Measurements from ENCODE around the gene ARHGEF37. TPM values are rescaled to one million over a fixed set of nuclear protein-coding genes. Genes with fewer than 3 reads are reported as not detected.

Gene ARHGEF37
- total and polyA plus RNA-seq, 2 donors: 1.1 to 2.5 TPM

DNA sequence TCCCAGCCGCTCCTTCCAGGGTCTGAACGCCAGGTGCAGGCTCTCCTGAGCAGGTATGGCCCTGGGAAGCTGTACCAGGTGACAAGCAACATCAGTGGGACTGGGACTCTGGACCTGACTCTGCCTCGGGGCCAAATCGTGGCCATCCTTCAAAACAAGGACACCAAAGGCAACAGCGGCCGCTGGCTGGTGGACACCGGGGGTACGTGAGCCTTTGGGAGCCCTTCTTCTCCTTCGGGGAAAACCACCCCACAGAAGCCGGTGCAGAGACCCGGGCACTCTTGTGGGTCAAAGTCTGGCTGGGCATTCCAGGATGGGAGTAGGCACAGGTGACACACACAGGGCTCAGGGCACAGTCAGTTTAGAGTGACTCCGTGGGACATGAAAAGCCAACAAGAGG is 45.8 kb downstream of the ARHGEF37 start:
- no peaks in the 10 kb centered on the region for H3K27me3 ChIP-seq (ENCODE audit: control insufficient read depth in 2 of 2, insufficient read depth in 1 of 2, low read length in 1 of 2)
- no peak overlapping the region for H3K27ac ChIP-seq (ENCODE audit: low read depth in 1 of 2, low read length in 1 of 2)
- no peaks in the 10 kb centered on the region for H3K4me1 ChIP-seq (ENCODE audit: control insufficient read depth in 2 of 2, insufficient read depth in 2 of 2, low read length in 2 of 2)
- no peaks in the 10 kb centered on the region for H3K36me3 ChIP-seq (ENCODE audit: control insufficient read depth in 2 of 2, insufficient read depth in 2 of 2, low read length in 1 of 2)
- 93% methylated on average over 12 of the region's 12 CpGs for WGBS
- H3K4me3 ChIP-seq (ENCODE audit: low read length in 2 of 2): no peak overlapping the region
- no peak for DNase-seq (ENCODE audit: low read depth in 6 of 9, low spot score in 9 of 9)
- no peaks in the 10 kb centered on the region for H3K9me3 ChIP-seq (ENCODE audit: control insufficient read depth in 2 of 2, insufficient read depth in 1 of 2, low read length in 1 of 2)

DNA sequence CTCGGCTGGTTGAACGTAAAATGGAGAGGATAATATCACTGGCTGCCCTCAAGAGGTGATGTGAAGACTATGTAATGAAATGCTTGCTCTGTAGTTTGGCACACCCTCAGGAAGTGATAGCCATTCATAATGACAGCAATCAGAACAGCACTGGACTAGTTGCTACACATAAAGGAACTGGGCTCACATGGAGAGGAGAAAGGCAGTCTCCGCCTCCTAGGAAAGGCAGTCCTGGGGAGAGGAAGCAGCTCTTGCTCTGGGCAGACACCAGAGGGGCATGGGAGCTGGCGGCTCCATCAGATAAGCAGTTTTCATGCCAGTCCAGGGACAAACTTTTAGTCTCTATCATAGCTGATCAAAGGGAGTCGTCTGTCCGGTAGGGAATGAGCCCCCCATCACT is 46.9 kb downstream of the ARHGEF37 start:
- Histone ChIP-seq H3K4me1 (ENCODE audit: control insufficient read depth in 2 of 2, insufficient read depth in 2 of 2, low read length in 2 of 2) (no peaks in the 10 kb centered on the region), H3K27ac (ENCODE audit: low read depth in 1 of 2, low read length in 1 of 2) (no peak overlapping the region), H3K27me3 (ENCODE audit: control insufficient read depth in 2 of 2, insufficient read depth in 1 of 2, low read length in 1 of 2) (no peaks in the 10 kb centered on the region), H3K9me3 (ENCODE audit: control insufficient read depth in 2 of 2, insufficient read depth in 1 of 2, low read length in 1 of 2) (no peaks in the 10 kb centered on the region), H3K4me3 (ENCODE audit: low read length in 2 of 2) (no peak overlapping the region), H3K36me3 (ENCODE audit: control insufficient read depth in 2 of 2, insufficient read depth in 2 of 2, low read length in 1 of 2) (no peaks in the 10 kb centered on the region)
- WGBS: 82% methylated on average over 6 of the region's 6 CpGs
- DNase-seq (ENCODE audit: low read depth in 6 of 9, low spot score in 9 of 9): no peak

DNA sequence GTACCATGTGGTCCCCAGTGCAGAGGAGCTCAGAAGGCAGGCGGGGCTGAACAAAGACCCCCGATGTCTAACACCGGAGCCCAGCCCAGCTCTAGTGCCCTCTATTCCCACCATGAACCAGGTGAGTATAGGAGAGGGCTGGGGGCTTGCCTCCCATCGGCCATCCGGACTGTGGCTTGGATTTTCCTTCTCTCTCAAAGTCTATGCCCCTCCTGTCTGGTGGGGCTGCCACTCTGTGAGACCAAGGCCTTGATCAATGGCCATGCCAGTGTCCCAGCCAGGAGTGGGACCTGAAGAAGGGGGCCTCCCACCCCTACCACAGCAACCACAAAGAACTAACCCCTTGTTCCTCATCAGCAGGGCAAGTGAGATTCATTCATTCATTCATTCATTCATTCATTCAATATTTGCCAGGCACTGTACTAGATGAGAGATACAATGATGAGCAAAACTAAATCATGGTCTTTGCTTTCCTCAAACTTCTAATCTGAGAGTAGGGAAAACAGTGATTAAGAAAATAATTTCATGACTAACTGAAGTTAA is 47.6 kb downstream of the ARHGEF37 start:
- Histone ChIP-seq H3K27ac (ENCODE audit: low read depth in 1 of 2, low read length in 1 of 2) (no peak overlapping the region), H3K27me3 (ENCODE audit: control insufficient read depth in 2 of 2, insufficient read depth in 1 of 2, low read length in 1 of 2) (no peaks in the 10 kb centered on the region), H3K4me1 (ENCODE audit: control insufficient read depth in 2 of 2, insufficient read depth in 2 of 2, low read length in 2 of 2) (no peaks in the 10 kb centered on the region), H3K9me3 (ENCODE audit: control insufficient read depth in 2 of 2, insufficient read depth in 1 of 2, low read length in 1 of 2) (no peaks in the 10 kb centered on the region), H3K4me3 (ENCODE audit: low read length in 2 of 2) (no peak overlapping the region), H3K36me3 (ENCODE audit: control insufficient read depth in 2 of 2, insufficient read depth in 2 of 2, low read length in 1 of 2) (no peaks in the 10 kb centered on the region)
- no peak for DNase-seq (ENCODE audit: low read depth in 6 of 9, low spot score in 9 of 9)
- 90% methylated on average over 5 of the region's 5 CpGs for WGBS

DNA sequence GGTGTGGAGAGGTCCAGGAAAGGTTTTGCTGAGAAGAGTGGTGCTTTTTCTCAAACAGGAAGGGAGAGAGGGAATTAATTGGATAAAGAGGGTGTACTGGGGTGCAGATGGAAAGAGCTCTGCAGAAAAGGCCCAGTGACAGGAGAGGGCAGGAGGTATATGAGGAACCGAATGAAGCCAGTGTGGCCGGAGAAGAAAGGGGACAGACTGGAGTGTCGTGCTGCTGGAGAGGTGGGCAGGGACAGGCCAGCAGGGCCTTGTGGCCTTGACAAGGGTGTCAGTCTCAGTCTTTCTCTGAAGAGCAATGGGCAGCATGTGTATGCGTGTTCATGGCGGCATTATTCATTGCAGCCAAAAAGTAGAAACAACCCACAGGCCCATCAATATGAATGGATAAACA is 48.1 kb downstream of the ARHGEF37 start:
- no peaks in the 10 kb centered on the region for H3K36me3 ChIP-seq (ENCODE audit: control insufficient read depth in 2 of 2, insufficient read depth in 2 of 2, low read length in 1 of 2)
- H3K4me3 ChIP-seq (ENCODE audit: low read length in 2 of 2): no peak overlapping the region
- no peaks in the 10 kb centered on the region for H3K4me1 ChIP-seq (ENCODE audit: control insufficient read depth in 2 of 2, insufficient read depth in 2 of 2, low read length in 2 of 2)
- H3K27ac ChIP-seq (ENCODE audit: low read depth in 1 of 2, low read length in 1 of 2): no peak overlapping the region
- no peaks in the 10 kb centered on the region for H3K9me3 ChIP-seq (ENCODE audit: control insufficient read depth in 2 of 2, insufficient read depth in 1 of 2, low read length in 1 of 2)
- over 99% methylated on average over 5 of the region's 5 CpGs for WGBS
- H3K27me3 ChIP-seq (ENCODE audit: control insufficient read depth in 2 of 2, insufficient read depth in 1 of 2, low read length in 1 of 2): no peaks in the 10 kb centered on the region
- no peak for DNase-seq (ENCODE audit: low read depth in 6 of 9, low spot score in 9 of 9)

DNA sequence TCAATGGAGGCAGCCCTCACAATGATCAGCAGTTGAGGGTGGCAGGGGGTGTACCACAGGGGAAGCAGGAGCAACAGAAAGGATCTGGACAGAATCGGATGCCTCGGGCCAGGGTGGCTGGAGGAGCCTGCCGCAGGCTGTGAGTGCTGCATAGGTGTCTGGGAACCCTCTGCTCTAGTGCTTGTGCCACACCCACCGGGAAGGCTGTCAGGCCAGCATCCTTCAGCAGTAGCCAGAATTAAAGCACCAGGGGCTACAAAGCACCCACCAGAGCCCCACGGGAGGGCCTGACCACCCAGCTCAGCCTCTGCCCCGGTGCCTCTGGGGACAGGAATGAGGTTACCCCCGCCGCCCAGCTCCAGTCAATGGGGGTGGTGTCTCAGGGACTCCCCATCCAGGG is 49.0 kb downstream of the ARHGEF37 start:
- no peak for DNase-seq (ENCODE audit: low read depth in 6 of 9, low spot score in 9 of 9)

DNA sequence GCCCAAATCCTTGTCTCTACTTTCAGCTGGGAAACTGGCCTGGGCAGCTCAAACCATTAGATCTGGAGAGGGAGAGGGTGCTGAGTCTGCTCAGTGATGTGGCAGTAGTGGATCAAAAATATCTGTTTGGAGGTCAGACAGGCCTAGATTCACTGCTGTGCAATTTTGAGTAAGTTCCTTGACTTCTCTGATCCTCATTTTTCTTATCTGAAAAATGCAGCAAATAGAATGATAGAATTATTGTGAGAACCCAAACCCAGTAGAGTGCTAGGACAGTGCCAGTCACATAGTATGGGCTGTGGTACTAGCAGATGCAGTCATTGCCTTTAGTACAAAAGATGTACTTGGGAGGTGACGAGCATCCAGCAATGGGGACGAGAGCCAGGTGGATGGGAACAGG is 50.2 kb downstream of the ARHGEF37 start:
- Histone ChIP-seq H3K36me3 (ENCODE audit: control insufficient read depth in 2 of 2, insufficient read depth in 2 of 2, low read length in 1 of 2) (no peaks in the 10 kb centered on the region), H3K27me3 (ENCODE audit: control insufficient read depth in 2 of 2, insufficient read depth in 1 of 2, low read length in 1 of 2) (no peaks in the 10 kb centered on the region), H3K27ac (ENCODE audit: low read depth in 1 of 2, low read length in 1 of 2) (no peak overlapping the region), H3K9me3 (ENCODE audit: control insufficient read depth in 2 of 2, insufficient read depth in 1 of 2, low read length in 1 of 2) (no peaks in the 10 kb centered on the region), H3K4me1 (ENCODE audit: control insufficient read depth in 2 of 2, insufficient read depth in 2 of 2, low read length in 2 of 2) (no peaks in the 10 kb centered on the region), H3K4me3 (ENCODE audit: low read length in 2 of 2) (no peak overlapping the region)
- no peak for DNase-seq (ENCODE audit: low read depth in 6 of 9, low spot score in 9 of 9)
- WGBS: 94% methylated on average over 2 of the region's 2 CpGs

More for the DNA sequence above, 49.0 kb downstream of the ARHGEF37 start:
- no peaks in the 10 kb centered on the region for H3K36me3 ChIP-seq (ENCODE audit: control insufficient read depth in 2 of 2, insufficient read depth in 2 of 2, low read length in 1 of 2)
- no peaks in the 10 kb centered on the region for H3K9me3 ChIP-seq (ENCODE audit: control insufficient read depth in 2 of 2, insufficient read depth in 1 of 2, low read length in 1 of 2)
- no peak overlapping the region for H3K27ac ChIP-seq (ENCODE audit: low read depth in 1 of 2, low read length in 1 of 2)
- no peak overlapping the region for H3K4me3 ChIP-seq (ENCODE audit: low read length in 2 of 2)
- 98% methylated on average over 8 of the region's 8 CpGs for WGBS
- H3K27me3 ChIP-seq (ENCODE audit: control insufficient read depth in 2 of 2, insufficient read depth in 1 of 2, low read length in 1 of 2): no peaks in the 10 kb centered on the region
- no peaks in the 10 kb centered on the region for H3K4me1 ChIP-seq (ENCODE audit: control insufficient read depth in 2 of 2, insufficient read depth in 2 of 2, low read length in 2 of 2)

DNA sequence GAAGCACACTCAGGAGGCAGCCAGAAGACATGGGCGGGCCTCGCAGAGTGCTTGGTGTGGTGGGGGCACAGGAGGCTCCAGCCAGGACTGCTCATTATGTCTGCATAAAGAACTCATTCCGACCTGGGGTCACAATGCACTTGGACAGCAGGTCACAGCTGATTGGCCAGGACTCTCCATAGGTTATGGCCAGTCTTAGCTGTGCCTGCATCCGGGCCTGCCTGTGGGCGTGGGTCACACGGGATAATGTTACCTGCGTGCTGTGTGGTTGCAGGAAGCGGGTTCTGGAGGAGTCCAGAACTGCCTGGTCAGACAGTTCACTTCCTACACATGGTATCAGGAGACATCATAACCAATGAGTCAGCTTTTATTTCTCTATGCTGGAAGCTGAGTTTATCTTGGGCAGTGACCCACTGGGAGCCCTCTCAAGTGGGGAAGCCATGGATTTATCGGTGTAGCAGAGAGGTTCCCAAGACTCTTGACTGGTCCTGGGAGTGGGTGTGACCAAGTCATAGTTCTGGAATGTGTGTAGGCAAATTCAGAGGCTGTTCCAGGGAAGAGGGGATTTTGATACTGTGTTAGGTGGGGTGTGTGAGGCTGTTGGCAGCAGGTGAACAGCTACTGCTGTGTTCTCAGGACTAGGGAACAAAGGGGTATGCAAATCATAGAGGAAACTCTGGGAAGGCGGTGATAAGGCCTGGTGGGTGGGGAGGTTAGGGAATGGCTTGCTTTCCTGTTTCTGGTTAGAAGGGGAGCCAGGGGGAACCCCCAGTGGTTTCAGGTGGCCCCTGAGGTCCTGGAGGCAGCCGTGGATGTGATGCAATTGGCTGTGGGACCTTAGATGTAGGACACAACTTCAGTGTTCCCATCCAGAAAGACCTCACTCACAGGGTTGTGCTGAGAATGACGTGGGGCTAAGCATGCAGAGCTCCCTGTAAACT is 51.3 kb downstream of the ARHGEF37 start:
- no peaks in the 10 kb centered on the region for H3K27me3 ChIP-seq (ENCODE audit: control insufficient read depth in 2 of 2, insufficient read depth in 1 of 2, low read length in 1 of 2)
- no peak overlapping the region for H3K4me3 ChIP-seq (ENCODE audit: low read length in 2 of 2)
- no peak overlapping the region for H3K27ac ChIP-seq (ENCODE audit: low read depth in 1 of 2, low read length in 1 of 2)
- WGBS: 70% methylated on average over 12 of the region's 12 CpGs
- no peaks in the 10 kb centered on the region for H3K4me1 ChIP-seq (ENCODE audit: control insufficient read depth in 2 of 2, insufficient read depth in 2 of 2, low read length in 2 of 2)
- H3K9me3 ChIP-seq (ENCODE audit: control insufficient read depth in 2 of 2, insufficient read depth in 1 of 2, low read length in 1 of 2): no peaks in the 10 kb centered on the region
- H3K36me3 ChIP-seq (ENCODE audit: control insufficient read depth in 2 of 2, insufficient read depth in 2 of 2, low read length in 1 of 2): no peaks in the 10 kb centered on the region
- no peak for DNase-seq (ENCODE audit: low read depth in 6 of 9, low spot score in 9 of 9)

DNA sequence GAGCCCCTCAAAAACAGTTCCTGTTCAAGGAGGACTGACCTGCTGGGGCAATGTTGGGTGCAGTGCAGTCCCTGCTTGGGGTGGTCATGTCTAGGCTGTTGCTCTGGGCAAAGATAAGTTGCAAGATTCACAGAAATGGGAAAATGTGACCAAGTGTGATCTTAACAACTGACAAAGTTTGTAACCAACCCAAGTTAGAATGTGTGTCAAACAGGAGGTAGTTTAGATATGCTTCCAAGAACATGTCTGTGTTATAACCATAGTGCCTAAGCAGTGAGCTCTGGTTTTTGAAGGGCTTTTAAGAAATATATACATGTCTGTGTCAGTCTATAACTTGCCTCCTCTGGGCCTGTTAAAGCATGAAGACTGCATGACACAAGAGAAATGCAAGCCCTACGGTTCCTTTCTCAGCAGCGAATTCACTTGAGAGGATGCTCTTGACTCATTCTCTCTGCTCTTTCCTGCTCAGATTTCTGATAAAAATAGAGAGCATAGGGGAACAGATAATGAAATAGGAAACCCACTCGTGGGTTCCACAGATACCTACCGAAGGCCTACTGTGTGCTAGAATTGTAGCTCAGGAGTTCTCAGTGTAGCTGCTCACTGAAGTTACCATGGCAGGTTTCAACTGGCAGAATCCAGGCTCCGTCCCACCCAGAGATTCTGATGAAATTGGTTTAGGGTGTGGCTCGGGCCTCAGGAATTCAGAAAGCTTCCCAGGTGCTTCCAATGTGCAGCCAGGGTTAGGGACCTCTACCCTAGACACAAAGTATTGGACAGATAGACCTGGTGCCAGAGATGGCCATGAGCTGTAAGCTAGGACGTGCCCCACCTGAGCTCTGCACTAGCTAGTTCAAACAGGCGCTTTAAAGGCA is 52.4 kb downstream of the ARHGEF37 start:
- no peaks in the 10 kb centered on the region for H3K27me3 ChIP-seq (ENCODE audit: control insufficient read depth in 2 of 2, insufficient read depth in 1 of 2, low read length in 1 of 2)
- DNase-seq (ENCODE audit: low read depth in 6 of 9, low spot score in 9 of 9): no peak
- H3K27ac ChIP-seq (ENCODE audit: low read depth in 1 of 2, low read length in 1 of 2): no peak overlapping the region
- no peaks in the 10 kb centered on the region for H3K36me3 ChIP-seq (ENCODE audit: control insufficient read depth in 2 of 2, insufficient read depth in 2 of 2, low read length in 1 of 2)
- no peaks in the 10 kb centered on the region for H3K9me3 ChIP-seq (ENCODE audit: control insufficient read depth in 2 of 2, insufficient read depth in 1 of 2, low read length in 1 of 2)
- H3K4me3 ChIP-seq (ENCODE audit: low read length in 2 of 2): no peak overlapping the region
- 93% methylated on average over 8 of the region's 8 CpGs for WGBS
- no peaks in the 10 kb centered on the region for H3K4me1 ChIP-seq (ENCODE audit: control insufficient read depth in 2 of 2, insufficient read depth in 2 of 2, low read length in 2 of 2)

DNA sequence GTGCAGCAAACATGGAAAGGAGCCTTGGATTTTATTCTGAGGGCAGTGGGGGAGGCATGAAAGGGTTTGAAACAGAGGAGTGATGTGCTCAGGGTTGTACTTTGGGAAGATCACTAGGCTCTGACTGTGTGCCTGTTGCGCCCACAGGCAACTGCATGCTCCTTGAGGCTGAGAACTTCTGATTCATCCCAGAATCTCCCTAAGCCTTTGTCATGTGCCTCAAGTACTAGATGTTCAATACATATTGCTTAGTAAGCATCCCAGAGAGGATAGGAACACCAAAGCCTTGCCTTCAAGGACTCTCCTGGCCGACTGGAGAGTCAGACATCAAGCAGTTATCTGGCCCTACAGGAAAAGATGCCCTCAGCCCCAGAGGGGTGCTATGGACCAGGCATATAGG is 54.1 kb downstream of the ARHGEF37 start:
- no peaks in the 10 kb centered on the region for H3K4me1 ChIP-seq (ENCODE audit: control insufficient read depth in 2 of 2, insufficient read depth in 2 of 2, low read length in 2 of 2)
- no peaks in the 10 kb centered on the region for H3K36me3 ChIP-seq (ENCODE audit: control insufficient read depth in 2 of 2, insufficient read depth in 2 of 2, low read length in 1 of 2)
- no peaks in the 10 kb centered on the region for H3K9me3 ChIP-seq (ENCODE audit: control insufficient read depth in 2 of 2, insufficient read depth in 1 of 2, low read length in 1 of 2)
- DNase-seq (ENCODE audit: low read depth in 6 of 9, low spot score in 9 of 9): no peak
- no peak overlapping the region for H3K4me3 ChIP-seq (ENCODE audit: low read length in 2 of 2)
- no peaks in the 10 kb centered on the region for H3K27me3 ChIP-seq (ENCODE audit: control insufficient read depth in 2 of 2, insufficient read depth in 1 of 2, low read length in 1 of 2)
- H3K27ac ChIP-seq (ENCODE audit: low read depth in 1 of 2, low read length in 1 of 2): no peak overlapping the region
- 96% methylated on average over 2 of the region's 2 CpGs for whole genome bisulfite sequencing

Measured in thymus (tissue), 11 donors.